NCI-H748 (cell line): ENCODE measurements around the gene COA1.
"Not testable (repeated sequence)": the region's sequence is repeated elsewhere in the genome, so short reads cannot be mapped to it uniquely, and the experiment has no call there.

ENCODE experiments used
- DNase-seq: peaks from one replicate; lab custom pipeline; 2025; ENCODE audit not compliant: unreplicated experiment; lab: John Stamatoyannopoulos, UW

The COA1 gene

DNA sequence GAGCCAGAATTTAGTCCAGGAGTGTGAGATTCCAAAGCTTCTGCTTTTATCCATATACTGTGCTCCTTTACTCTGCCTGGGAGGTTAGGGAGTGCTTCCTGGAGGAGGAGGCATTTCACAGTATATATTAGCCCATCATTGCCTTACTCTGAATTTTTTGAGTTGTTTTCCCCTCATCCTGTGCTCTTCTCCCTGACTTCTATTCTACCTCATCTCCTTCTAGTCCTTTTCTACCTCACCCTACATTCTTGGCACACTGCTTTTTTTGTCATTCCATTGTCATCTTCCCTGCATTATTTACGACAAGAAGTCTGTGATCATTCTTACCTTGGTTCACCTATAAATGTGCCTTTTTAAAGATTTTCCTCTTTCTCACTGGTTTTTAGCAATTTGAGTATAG lies 125.1 kb downstream of the COA1 start:
- no peak for DNase-seq

DNA sequence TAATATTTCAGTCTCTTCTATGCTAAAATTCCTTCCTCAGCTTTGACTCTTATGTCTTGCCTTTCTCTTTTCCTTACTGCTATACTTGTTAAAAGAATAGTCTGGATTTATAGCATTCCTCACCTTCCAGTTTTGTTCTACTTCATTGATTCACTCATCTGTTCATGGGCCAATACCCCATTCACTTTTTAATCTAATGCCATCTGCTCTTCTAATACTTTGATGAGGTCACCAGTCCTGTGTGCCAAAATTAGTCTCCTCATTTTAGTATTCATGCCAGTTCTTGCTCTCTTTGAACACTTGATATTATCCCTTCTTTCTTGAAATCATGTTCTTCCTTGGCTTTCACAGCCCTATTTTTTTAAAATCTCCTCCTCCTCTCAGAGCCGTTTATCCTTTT lies 127.1 kb downstream of the COA1 start:
- no peak for DNase-seq

DNA sequence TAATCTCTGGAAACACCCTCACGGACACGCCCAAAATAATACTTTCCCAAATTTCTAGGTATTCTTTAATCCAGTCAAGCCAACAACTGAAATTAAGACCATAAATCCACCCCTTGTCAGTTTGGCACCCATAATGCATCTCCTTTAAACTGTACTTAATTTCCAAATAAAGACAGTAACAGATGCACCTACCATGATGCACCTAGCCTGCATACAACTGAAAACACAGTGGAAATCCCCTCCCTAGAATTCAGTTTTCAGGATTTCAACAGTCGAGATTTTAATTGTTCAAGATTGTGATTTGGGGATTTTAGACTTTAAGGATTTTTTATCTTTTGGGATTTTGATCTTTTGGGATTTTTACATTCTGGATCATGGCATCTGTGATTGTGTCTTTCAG lies 129.3 kb downstream of the COA1 start:
- DNase-seq, result no peak

- not testable (repeated sequence) for DNase-seq
Observed at GRCh38 chr7:43596426-43596825, 132.9 kb downstream of the COA1 start.

GRCh38 chr7:43594020-43594419 lies 135.3 kb downstream of the COA1 start:
- DNase-seq, result no peak

- no peak for DNase-seq
Observed at GRCh38 chr7:43593010-43593409, 136.3 kb downstream of the COA1 start.

DNA sequence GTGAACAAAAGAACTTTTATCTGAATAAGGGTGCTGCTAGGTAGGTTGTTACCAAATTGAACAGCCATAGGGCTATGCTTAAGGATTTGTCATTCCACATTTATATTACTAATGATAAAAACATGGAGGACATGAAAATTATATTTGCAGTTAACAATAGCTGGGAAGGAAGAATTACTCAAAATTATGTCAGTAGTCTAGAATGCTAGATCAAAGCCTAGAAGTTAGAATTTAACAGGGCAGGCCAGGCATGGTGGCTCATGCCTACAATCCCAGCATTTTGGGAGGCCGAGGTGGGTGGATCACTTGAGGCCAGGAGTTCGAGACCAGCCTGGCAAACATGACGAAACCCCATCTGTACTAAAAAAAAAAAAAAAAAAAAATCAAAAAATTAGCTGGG lies 137.0 kb downstream of the COA1 start:
- no peak for DNase-seq

GRCh38 chr7:43591558-43592180 lies 137.7 kb downstream of the COA1 start:
- DNase-seq, result no peak

- no peak for DNase-seq
Observed at GRCh38 chr7:43590862-43591557, 138.3 kb downstream of the COA1 start.

- DNase-seq, result no peak
Observed at GRCh38 chr7:43589728-43590127, 139.6 kb downstream of the COA1 start.
